C4-2B (cell line): ENCODE results near the gene COL4A1.

ENCODE experiments used
- CTCF ChIP-seq: fragments of 450-650 bp; conservative IDR thresholded peaks from 2 replicates; pipeline ENCODE4 v1.5.1; 2017; ENCODE audit warnings: mild to moderate bottlenecking
- ZFX ChIP-seq: fragments of 450-650 bp; IDR thresholded peaks from 2 replicates; pipeline ENCODE4 v1.6.1; 2017

- TF ChIP-seq CTCF (no peak), ZFX (no peak)
Measured at GRCh38 chr13:110164706-110165105, 142.3 kb downstream of the COL4A1 start.
